Jurkat, Clone E6-1 (cell line): Measurements from ENCODE around the gene CAMK1G. TPM values are rescaled to one million over a fixed set of nuclear protein-coding genes. Genes with fewer than 3 reads are reported as not detected.

Experiments used
- DNase-seq: peaks from one replicate; pipeline ENCODE4 v3.0.0-alpha.2; 2011; ENCODE audit warnings: low read depth, low spot score
- H3K4me3 ChIP-seq: 2 replicates; pipeline ENCODE4 v1.5.1; 2011; ENCODE audit warnings: mild to moderate bottlenecking, low read length, control low read depth, moderate library complexity
- polyA plus RNA-seq: library from polyadenylated mRNA; unstranded; fragments of >200 nt; gene quantifications from one replicate; pipeline ENCODE4 v1.2.1, GENCODE V29; 2012; ENCODE audit warnings: missing spikeins; ENCODE audit not compliant: insufficient read length, insufficient read depth

CAMK1G gene
- not detected for polyA plus RNA-seq

- DNase-seq, result no peak
- H3K4me3 ChIP-seq, result no peak within 1 kb of the TSS
These were observed at the start of gene CAMK1G for GRCh38 chr1:209583408-209583807. TSS of gene CAMK1G (plus strand) at chr1:209583714. CDS start at chr1:209594984, 11,270 bp downstream.

- no peak overlapping the region for H3K4me3 ChIP-seq
- no peak for DNase-seq
These were observed 48.8 kb upstream of the CAMK1G start for GRCh38 chr1:209534496-209535250.

- no peak for DNase-seq
- no peak overlapping the region for H3K4me3 ChIP-seq
These were observed 46.7 kb upstream of the CAMK1G start for GRCh38 chr1:209536843-209537242.

GRCh38 chr1:209537336-209538114 lies 46.0 kb upstream of the CAMK1G start:
- no peak for DNase-seq
- H3K4me3 ChIP-seq, result no peak overlapping the region

- DNase-seq, result no peak
- H3K4me3 ChIP-seq, result no peak overlapping the region
These were observed 43.9 kb upstream of the CAMK1G start for GRCh38 chr1:209539576-209539975.

- H3K4me3 ChIP-seq, result no peak overlapping the region
- no peak for DNase-seq
These were observed 40.9 kb upstream of the CAMK1G start for GRCh38 chr1:209542585-209542984.

GRCh38 chr1:209544098-209544497 lies 39.4 kb upstream of the CAMK1G start:
- no peak for DNase-seq
- no peak overlapping the region for H3K4me3 ChIP-seq

- no peak overlapping the region for H3K4me3 ChIP-seq
- DNase-seq, result no peak
These were observed 38.1 kb upstream of the CAMK1G start for GRCh38 chr1:209545423-209545822.

- no peak overlapping the region for H3K4me3 ChIP-seq
- DNase-seq, result no peak
These were observed 37.0 kb upstream of the CAMK1G start for GRCh38 chr1:209546390-209547085.

- DNase-seq, result no peak
- no peak overlapping the region for H3K4me3 ChIP-seq
These were observed 35.9 kb upstream of the CAMK1G start for GRCh38 chr1:209547626-209548025.

- H3K4me3 ChIP-seq, result no peak overlapping the region
- DNase-seq, result no peak
These were observed 33.9 kb upstream of the CAMK1G start for GRCh38 chr1:209549443-209550205.

- H3K4me3 ChIP-seq, result no peak overlapping the region
- DNase-seq, result no peak
These were observed 33.0 kb upstream of the CAMK1G start for GRCh38 chr1:209550519-209550918.

GRCh38 chr1:209552406-209553264 lies 30.9 kb upstream of the CAMK1G start:
- no peak overlapping the region for H3K4me3 ChIP-seq
- DNase-seq, result no peak

GRCh38 chr1:209554761-209555611 lies 28.5 kb upstream of the CAMK1G start:
- no peak overlapping the region for H3K4me3 ChIP-seq
- DNase-seq, result no peak

GRCh38 chr1:209556162-209556690 lies 27.3 kb upstream of the CAMK1G start:
- no peak overlapping the region for H3K4me3 ChIP-seq
- no peak for DNase-seq

GRCh38 chr1:209557221-209557620 lies 26.3 kb upstream of the CAMK1G start:
- H3K4me3 ChIP-seq, result no peak overlapping the region
- no peak for DNase-seq

GRCh38 chr1:209560529-209560928 lies 23.0 kb upstream of the CAMK1G start:
- H3K4me3 ChIP-seq, result no peak overlapping the region
- DNase-seq, result no peak
